NCI-H2107 (cell line): ENCODE data around the gene ZNF850.
"Not testable (repeated sequence)": the region's sequence is repeated elsewhere in the genome, so short reads cannot be mapped to it uniquely, and the experiment has no call there.

ENCODE experiments used
- DNase-seq: peaks from one replicate; lab custom pipeline; 2025; lab: John Stamatoyannopoulos, UW

Gene ZNF850

GRCh38 chr19:36772311-36773222 is at the start of gene ZNF850:
Gene ZNF850 (minus strand): TSS chr19:36772807. CDS start chr19:36762606, 10,201 bp downstream.
- DNase-seq = peak; percentile 78

GRCh38 chr19:36821758-36822157 is 49.2 kb upstream of the ZNF850 start:
- DNase-seq = no peak

DNA sequence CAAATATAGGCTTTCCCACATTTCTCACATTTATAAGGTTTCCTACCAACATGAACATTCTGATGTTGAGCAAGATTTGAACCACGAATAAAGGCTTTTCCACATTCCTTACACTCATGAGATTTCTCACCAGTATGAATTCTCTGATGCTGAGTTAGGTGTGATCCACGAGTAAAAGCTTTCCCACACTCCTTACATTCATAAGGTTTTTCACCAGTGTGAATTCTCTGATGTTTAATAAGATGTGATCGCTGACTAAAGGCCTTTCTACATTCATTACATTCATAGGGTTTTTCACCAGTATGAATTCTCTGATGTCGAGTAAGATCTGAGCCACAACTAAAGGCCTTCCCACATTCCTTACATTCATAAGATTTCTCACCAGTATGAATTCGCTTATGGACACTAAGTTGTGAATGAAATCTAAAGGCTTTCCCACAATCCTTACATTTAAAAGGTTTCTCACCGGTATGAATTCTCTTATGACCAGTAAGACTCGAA is 46.6 kb upstream of the ZNF850 start:
- no peak for DNase-seq

DNA sequence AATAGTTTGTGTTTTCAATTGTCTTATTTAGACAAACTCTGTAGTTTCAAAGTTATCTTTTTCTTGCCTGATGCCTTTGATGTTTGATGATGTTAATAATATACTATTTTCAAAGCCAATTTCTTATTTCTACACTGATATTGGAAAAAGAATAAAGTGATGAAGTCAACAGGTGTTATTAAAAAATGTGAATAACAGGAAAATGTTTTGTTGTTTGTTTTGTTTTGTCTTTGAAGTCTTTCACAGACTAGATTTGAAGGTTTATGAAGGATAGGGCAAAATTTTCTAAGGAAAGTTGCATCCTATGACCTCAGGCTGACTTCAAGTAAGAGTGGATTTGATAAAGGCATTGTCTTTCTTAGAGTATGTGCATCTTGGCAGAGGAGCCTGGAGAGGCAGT is 34.4 kb upstream of the ZNF850 start:
- DNase-seq = no peak

DNA sequence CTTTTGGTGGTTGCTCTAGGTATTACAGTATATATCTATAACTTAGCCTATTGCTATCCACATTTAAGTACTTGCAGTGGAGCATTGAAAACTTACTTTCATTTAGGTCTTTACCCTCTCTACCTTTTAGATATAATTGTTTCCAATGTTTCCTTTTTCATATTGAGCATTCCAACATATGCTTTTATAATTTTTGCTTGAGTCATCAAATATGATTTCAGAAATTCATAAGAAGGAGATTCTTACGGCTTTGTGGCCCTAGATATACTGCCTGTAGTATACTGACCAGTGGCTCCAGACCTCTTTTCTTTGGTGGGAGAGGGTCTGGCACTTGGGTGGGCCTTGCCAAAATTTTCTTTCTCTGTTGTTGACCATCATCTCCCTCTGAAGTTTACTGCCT is 32.8 kb upstream of the ZNF850 start:
- DNase-seq = no peak

GRCh38 chr19:36797786-36798108 is 25.1 kb upstream of the ZNF850 start:
- no peak for DNase-seq

DNA sequence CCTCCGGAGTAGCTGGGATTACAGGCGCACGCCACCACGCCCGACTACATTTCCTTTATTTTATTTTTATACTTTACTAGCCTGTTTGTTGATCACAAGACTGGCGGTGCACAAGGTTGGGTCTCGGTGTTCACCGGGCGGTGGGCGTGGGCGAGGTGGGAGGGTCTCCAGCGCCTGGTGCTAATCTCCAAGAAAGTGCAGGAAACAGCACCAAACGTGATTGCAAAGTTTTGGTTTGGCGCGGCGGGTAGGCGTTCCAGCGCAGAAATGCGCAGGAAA is 24.0 kb upstream of the ZNF850 start:
- DNase-seq = no peak

- not testable (repeated sequence) for DNase-seq
These were observed 19.0 kb upstream of the ZNF850 start for GRCh38 chr19:36791420-36792141.

- no peak for DNase-seq
These were observed 3.2 kb upstream of the ZNF850 start for GRCh38 chr19:36775768-36776167.

DNA sequence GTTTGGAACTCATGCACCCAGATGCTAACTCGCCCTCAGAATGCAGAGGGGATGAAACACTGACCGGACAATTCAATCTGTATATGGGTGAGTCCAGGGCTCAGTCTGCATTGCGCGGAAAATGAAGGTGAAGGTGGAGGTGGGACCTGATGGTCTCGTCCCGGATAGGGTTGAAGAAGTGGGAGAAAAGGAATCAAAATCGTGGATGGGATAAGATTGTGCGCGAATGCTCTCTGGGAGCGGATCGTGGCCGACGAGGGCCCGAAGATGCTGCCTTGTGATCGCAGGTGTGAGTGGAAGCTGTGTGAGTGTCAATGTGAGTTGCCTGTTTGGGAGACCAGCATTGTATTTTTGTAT is 594 bp upstream of the ZNF850 start:
- DNase-seq = no peak

DNA sequence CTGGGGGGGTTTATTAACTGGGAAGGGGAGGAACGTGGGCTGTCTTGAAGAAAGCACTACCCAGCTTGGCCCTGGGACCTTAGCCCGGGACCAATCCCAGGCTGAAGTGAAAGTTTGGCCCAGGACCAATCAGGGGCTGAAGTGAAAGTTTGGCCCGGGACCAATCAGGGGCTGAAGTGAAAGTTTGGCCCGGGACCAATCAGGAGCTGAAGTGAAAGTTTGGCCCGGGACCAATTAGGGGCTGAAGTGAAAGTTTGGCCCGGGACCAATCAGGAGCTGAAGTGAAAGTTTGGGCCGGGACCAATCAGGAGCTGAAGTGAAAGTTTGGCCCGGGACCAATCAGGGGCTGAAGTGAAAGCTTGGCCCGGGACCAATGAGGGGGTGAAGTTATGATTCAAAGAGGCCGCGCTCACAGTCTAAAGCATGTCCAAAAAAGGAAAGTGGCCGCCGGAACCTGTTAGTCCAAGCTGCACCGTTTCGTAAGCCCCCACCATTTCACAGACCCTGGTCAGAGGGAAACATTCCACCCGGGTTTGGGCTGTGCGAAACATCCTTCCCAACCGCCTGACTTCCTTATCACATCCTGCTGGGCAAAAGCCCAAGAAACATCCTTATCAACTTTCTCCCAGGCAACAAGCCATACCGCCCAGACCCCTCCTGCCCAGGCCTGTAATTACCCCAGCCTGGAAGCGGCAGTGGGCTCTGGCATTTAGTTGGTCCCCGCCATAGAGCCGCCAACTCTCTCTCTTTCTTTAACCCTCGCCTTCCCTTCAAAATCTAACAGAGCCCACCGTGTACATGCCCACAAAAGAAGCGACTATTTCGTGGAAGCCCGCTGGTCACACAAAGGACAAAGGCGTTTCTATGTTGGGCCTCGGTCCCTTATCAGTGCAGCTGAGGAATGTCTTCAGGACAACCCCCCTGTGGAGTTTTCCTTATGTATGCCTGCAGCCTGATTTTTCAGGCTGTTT is 1.1 kb downstream of the ZNF850 start:
- DNase-seq = peak; percentile 2

DNA sequence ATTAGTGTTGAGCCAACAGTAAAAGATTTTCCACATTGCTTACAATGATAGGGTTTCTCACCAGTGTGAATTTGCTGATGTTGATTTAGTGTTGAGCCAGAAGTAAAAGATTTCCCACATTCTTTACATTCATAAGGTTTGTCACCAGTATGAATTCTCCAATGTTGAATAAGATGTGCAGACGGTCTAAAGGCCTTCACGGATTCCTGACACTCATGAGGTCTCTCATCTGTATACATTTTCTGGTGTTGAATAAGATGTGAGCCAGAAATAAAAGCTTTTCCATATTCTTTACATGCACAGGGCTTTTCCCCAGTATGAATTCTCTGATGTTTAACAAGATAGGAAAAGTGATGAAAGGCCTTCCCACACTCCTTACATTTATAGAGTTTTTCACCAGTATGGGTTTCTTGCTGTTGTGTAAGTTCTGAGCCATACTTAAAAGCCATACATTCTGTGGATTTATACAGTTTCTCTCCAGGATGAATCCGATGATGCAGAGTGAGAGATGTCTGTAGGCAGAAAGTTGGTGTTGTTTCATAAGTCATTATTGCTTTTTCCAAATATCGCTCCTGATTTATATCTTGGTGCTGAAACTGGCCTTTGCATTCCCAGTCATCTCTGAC is 22.4 kb downstream of the ZNF850 start:
- DNase-seq = no peak

- not testable (repeated sequence) for DNase-seq
These were observed 23.0 kb downstream of the ZNF850 start for GRCh38 chr19:36749613-36750012.

DNA sequence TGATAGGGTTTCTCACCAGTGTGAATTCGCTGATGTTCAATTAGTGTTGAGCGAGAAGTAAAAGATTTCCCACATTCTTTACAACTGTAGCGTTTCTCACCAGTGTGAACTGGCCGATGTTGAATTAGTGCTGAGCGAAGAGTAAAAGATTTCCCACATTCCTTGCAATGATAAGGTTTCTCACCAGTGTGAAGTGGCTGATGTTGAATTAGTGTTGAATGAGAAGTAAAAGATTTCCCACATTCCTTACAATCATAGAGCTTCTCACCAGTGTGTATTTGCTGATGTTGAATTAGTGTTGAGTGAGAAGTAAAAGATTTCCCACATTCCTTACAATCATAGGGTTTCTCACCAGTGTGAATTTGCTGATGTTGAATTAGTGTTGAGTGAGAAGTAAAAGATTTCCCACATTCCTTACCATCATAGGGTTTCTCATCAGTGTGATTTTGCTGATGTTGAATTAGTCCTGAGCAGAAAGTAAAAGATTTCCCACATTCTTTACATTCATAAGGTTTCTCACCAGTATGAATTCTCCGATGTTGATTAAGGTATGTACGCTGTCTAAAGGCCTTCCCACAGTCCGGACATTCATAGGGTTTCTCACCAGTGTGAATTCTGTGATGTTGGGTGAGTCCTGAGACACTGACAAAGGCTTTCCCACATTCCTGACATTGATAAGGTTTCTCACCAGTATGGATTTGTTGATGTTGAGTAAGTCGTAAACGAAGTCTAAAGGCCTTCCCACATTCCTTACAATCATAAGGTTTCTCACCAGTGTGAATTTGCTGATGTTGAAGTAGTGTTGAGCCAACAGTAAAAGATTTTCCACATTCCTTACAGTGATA is 24.0 kb downstream of the ZNF850 start:
- no peak for DNase-seq

- DNase-seq = no peak
These were observed 24.9 kb downstream of the ZNF850 start for GRCh38 chr19:36747750-36748149.

DNA sequence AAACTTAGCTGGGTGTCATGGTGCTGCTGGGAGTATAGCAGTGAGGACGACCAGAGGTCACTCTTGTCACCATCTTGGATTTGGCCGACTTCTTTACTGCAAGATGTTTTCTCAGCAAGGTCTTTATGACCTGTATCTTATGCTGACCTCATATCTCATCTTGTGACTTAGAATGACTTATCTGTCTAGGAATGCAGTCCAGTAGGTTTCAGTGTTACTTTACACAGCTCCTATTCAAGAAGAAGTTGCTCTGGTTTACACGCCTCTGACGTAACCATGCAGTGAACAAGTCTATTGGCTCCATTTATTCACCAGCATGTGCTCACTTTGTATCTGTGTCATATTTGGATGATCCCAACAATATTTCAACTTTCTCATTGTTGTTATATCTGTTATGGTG is 26.7 kb downstream of the ZNF850 start:
- no peak for DNase-seq

DNA sequence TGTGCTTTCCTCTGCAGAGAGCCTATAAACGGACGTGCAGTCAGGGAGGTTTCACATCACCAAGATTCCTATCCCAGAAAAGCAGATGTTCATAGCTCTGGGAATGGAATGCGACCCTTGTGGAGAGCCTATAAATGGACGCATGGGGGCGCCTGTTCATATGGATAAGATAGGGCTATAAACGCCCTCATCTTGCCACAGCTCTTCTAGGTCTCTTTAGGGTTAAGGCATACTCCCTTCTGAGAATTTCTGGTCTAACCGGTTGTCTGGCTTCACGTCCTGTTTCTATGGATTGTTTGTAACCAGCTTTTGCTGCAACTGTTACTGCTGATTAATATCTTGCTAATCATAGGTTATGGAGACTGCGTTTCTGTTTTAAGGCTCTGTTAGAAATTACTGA is 36.4 kb downstream of the ZNF850 start:
- not testable (repeated sequence) for DNase-seq

GRCh38 chr19:36719687-36720556 is 52.7 kb downstream of the ZNF850 start:
- DNase-seq = no peak

DNA sequence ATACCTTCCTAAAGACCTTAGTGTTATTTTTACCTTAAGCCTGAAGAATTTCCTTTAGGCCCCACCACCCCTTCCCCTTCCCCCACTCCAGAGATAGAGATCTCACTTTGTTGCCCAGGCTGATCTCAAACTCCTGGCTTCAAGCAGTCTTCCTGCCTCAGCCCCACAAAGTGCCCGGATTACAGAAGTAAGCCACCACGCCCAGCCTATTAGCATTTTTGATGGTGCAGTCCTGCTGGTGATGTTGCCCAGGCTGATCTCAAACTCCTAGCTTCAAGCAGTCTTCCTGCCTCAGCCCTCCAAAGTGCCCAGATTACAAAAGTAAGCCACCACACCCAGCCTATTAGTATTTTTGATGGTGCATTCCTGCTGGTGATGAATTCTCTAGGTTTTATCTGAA is 63.2 kb downstream of the ZNF850 start:
- DNase-seq = no peak

GRCh38 chr19:36707134-36707533 is 65.5 kb downstream of the ZNF850 start:
- no peak for DNase-seq
